Epithelial cell of prostate (primary cell): Measurements from ENCODE around the gene TSC22D2.
"Not testable (repeated sequence)": the region's sequence is repeated elsewhere in the genome, so short reads cannot be mapped to it uniquely, and the experiment has no call there.

Experiments
- DNase-seq: peaks from one replicate; pipeline ENCODE4 v3.0.0-alpha.2; 2011; ENCODE audit warnings: low read depth, low spot score
- H3K27ac ChIP-seq: fragments of 450-650 bp; 2 replicates; pipeline ENCODE4 v1.5.1; 2017; ENCODE audit warnings: mild to moderate bottlenecking

The TSC22D2 gene

GRCh38 chr3:150469931-150470740 is 62.0 kb downstream of the TSC22D2 start:
- peak; percentile 82 for DNase-seq
- peak overlapping the region; percentile 98 for H3K27ac ChIP-seq

- H3K27ac ChIP-seq, result peak overlapping the region; percentile 98
- no peak for DNase-seq
Observed at GRCh38 chr3:150472421-150472820, 64.3 kb downstream of the TSC22D2 start.

GRCh38 chr3:150473161-150473560 is 65.1 kb downstream of the TSC22D2 start:
- DNase-seq, result not testable (repeated sequence)
- H3K27ac ChIP-seq, result peak overlapping the region; percentile 98

GRCh38 chr3:150479370-150479769 is 71.3 kb downstream of the TSC22D2 start:
- no peak for DNase-seq
- no peak overlapping the region for H3K27ac ChIP-seq

GRCh38 chr3:150480877-150481276 is 72.8 kb downstream of the TSC22D2 start:
- DNase-seq, result no peak
- H3K27ac ChIP-seq, result no peak overlapping the region

- DNase-seq, result no peak
Observed at GRCh38 chr3:150483226-150483625, 75.1 kb downstream of the TSC22D2 start.

GRCh38 chr3:150484410-150484809 is 76.3 kb downstream of the TSC22D2 start:
- DNase-seq, result no peak
- no peak overlapping the region for H3K27ac ChIP-seq

More at GRCh38 chr3:150483226-150483625, 75.1 kb downstream of the TSC22D2 start:
- H3K27ac ChIP-seq, result no peak overlapping the region

- no peak overlapping the region for H3K27ac ChIP-seq
- no peak for DNase-seq
Observed at GRCh38 chr3:150488867-150489266, 80.8 kb downstream of the TSC22D2 start.

- no peak for DNase-seq
- no peak overlapping the region for H3K27ac ChIP-seq
Observed at GRCh38 chr3:150490277-150490986, 82.3 kb downstream of the TSC22D2 start.

- no peak overlapping the region for H3K27ac ChIP-seq
- no peak for DNase-seq
Observed at GRCh38 chr3:150494411-150494977, 86.4 kb downstream of the TSC22D2 start.

- no peak for DNase-seq
- no peak overlapping the region for H3K27ac ChIP-seq
Observed at GRCh38 chr3:150495149-150495548, 87.1 kb downstream of the TSC22D2 start.

GRCh38 chr3:150495563-150496168 is 87.6 kb downstream of the TSC22D2 start:
- no peak overlapping the region for H3K27ac ChIP-seq
- no peak for DNase-seq

GRCh38 chr3:150497956-150498355 is 89.9 kb downstream of the TSC22D2 start:
- DNase-seq, result peak; percentile 44
- H3K27ac ChIP-seq, result no peak overlapping the region

GRCh38 chr3:150500960-150501359 is 92.9 kb downstream of the TSC22D2 start:
- not testable (repeated sequence) for DNase-seq, H3K27ac ChIP-seq

GRCh38 chr3:150503402-150504099 is 95.5 kb downstream of the TSC22D2 start:
- DNase-seq, result no peak
- no peak overlapping the region for H3K27ac ChIP-seq

GRCh38 chr3:150504483-150504882 is 96.4 kb downstream of the TSC22D2 start:
- no peak for DNase-seq
- H3K27ac ChIP-seq, result no peak overlapping the region

- no peak for DNase-seq
- no peak overlapping the region for H3K27ac ChIP-seq
Observed at GRCh38 chr3:150508401-150508800, 100.3 kb downstream of the TSC22D2 start.

GRCh38 chr3:150509780-150510179 is 101.7 kb downstream of the TSC22D2 start:
- no peak overlapping the region for H3K27ac ChIP-seq
- no peak for DNase-seq

- no peak for DNase-seq
- no peak overlapping the region for H3K27ac ChIP-seq
Observed at GRCh38 chr3:150511122-150511821, 103.2 kb downstream of the TSC22D2 start.

- H3K27ac ChIP-seq, result no peak overlapping the region
- peak; percentile 36 for DNase-seq
Observed at GRCh38 chr3:150515210-150515609, 107.1 kb downstream of the TSC22D2 start.
